ENCODE results near the gene ZNF570. TPM values are rescaled to one million over a fixed set of nuclear protein-coding genes. Genes with fewer than 3 reads are reported as not detected.

Gene ZNF570
- total RNA-seq, 2 donors from 2014 or later = 5.5 to 7.9 TPM

- Mint-ChIP-seq H3K27ac (no peak overlapping the region), H3K4me1 (no peaks in the 10 kb centered on the region), H3K9me3 (peaks cover 77% of the 10 kb centered on the region), H3K27me3 (ENCODE audit: insufficient read depth) (no peaks in the 10 kb centered on the region), H3K36me3 (ENCODE audit: low read depth) (peaks cover 1% of the 10 kb centered on the region), H3K4me3 (no peak overlapping the region)
- WGBS, 2 experiments (ENCODE audit: insufficient coverage in 1 of 2, insufficient read length in 1 of 2) = 56 to 60% methylated on average over 1 to 2 of the region's 3 CpGs
- Histone ChIP-seq H3K9me3 (ENCODE audit: control insufficient read depth, low read length) (peaks cover 54% of the 10 kb centered on the region), H3K27ac (ENCODE audit: low read depth, low read length) (no peak overlapping the region), H3K9ac (ENCODE audit: extremely low read depth, low read length, poor library complexity, severe bottlenecking) (no peak overlapping the region), H3K4me1 (ENCODE audit: control insufficient read depth, insufficient read depth, low read length) (no peaks in the 10 kb centered on the region), H3K36me3 (ENCODE audit: control insufficient read depth, insufficient read depth, low read length) (no peaks in the 10 kb centered on the region), H3K4me3 (ENCODE audit: low read length) (no peak overlapping the region), H3K27me3 (ENCODE audit: control insufficient read depth, insufficient read depth, low read length, poor library complexity, severe bottlenecking) (no peaks in the 10 kb centered on the region)
- DNase-seq = no peak
- TF ChIP-seq CTCF (conservative IDR thresholded peaks at IDR 0.05) = no peak
These were observed 23.1 kb downstream of the ZNF570 start for GRCh38 chr19:37492213-37492612.

GRCh38 chr19:37505958-37506386, 36.8 kb downstream of the ZNF570 start:
- peaks cover 10% of the 10 kb centered on the region for H3K4me1 Mint-ChIP-seq
- no peak overlapping the region for H3K4me3 Mint-ChIP-seq
- H3K27me3 ChIP-seq (ENCODE audit: control insufficient read depth, insufficient read depth, low read length, poor library complexity, severe bottlenecking) = no peaks in the 10 kb centered on the region
- no peak overlapping the region for H3K27ac Mint-ChIP-seq
- no peaks in the 10 kb centered on the region for H3K27me3 Mint-ChIP-seq (ENCODE audit: insufficient read depth)
- peak overlapping the region; percentile 95 for H3K27ac ChIP-seq (ENCODE audit: low read depth, low read length)
- H3K9ac ChIP-seq (ENCODE audit: extremely low read depth, low read length, poor library complexity, severe bottlenecking) = peak overlapping the region; percentile 97
- no peak for DNase-seq
- peaks cover 24% of the 10 kb centered on the region for H3K9me3 Mint-ChIP-seq
- 7 to 14% methylated on average over 7 to 12 of the region's 12 CpGs for WGBS, 2 experiments (ENCODE audit: insufficient coverage in 1 of 2, insufficient read length in 1 of 2)
- peaks cover 14% of the 10 kb centered on the region for H3K4me1 ChIP-seq (ENCODE audit: control insufficient read depth, insufficient read depth, low read length)
- H3K36me3 Mint-ChIP-seq (ENCODE audit: low read depth) = peaks cover 22% of the 10 kb centered on the region
- peaks cover 43% of the 10 kb centered on the region for H3K9me3 ChIP-seq (ENCODE audit: control insufficient read depth, low read length)
- TF ChIP-seq CTCF (conservative IDR thresholded peaks at IDR 0.05) = no peak
- H3K4me3 ChIP-seq (ENCODE audit: low read length) = peak overlapping the region; percentile 98
- H3K36me3 ChIP-seq (ENCODE audit: control insufficient read depth, insufficient read depth, low read length) = peaks cover 17% of the 10 kb centered on the region

GRCh38 chr19:37506387-37507166, 37.4 kb downstream of the ZNF570 start, which contains the start of gene ZNF793:
ZNF793 (plus strand) TSS chr19:37506939; CDS start chr19:37523440, 16,501 bp downstream.
- Histone ChIP-seq H3K9ac (ENCODE audit: extremely low read depth, low read length, poor library complexity, severe bottlenecking) (peak within 1 kb of the TSS; percentile 97), H3K36me3 (ENCODE audit: control insufficient read depth, insufficient read depth, low read length) (peaks cover 23% of the 10 kb centered on the region), H3K9me3 (ENCODE audit: control insufficient read depth, low read length) (peaks cover 38% of the 10 kb centered on the region), H3K27ac (ENCODE audit: low read depth, low read length) (peak within 1 kb of the TSS; percentile 95), H3K27me3 (ENCODE audit: control insufficient read depth, insufficient read depth, low read length, poor library complexity, severe bottlenecking) (no peaks in the 10 kb centered on the region), H3K4me3 (ENCODE audit: low read length) (peak within 1 kb of the TSS; percentile 98), H3K4me1 (ENCODE audit: control insufficient read depth, insufficient read depth, low read length) (peaks cover 14% of the 10 kb centered on the region)
- H3K27ac Mint-ChIP-seq = no peak within 1 kb of the TSS
- WGBS, 2 experiments (ENCODE audit: insufficient coverage in 1 of 2, insufficient read length in 1 of 2) = 1 to 3% methylated on average over 25 to 40 of the region's 40 CpGs
- no peak for TF ChIP-seq CTCF (conservative IDR thresholded peaks at IDR 0.05)
- peaks cover 10% of the 10 kb centered on the region for H3K4me1 Mint-ChIP-seq
- DNase-seq = peak; percentile 94
- peaks cover 26% of the 10 kb centered on the region for H3K36me3 Mint-ChIP-seq (ENCODE audit: low read depth)
- H3K4me3 Mint-ChIP-seq = no peak within 1 kb of the TSS
- H3K27me3 Mint-ChIP-seq (ENCODE audit: insufficient read depth) = no peaks in the 10 kb centered on the region
- H3K9me3 Mint-ChIP-seq = peaks cover 21% of the 10 kb centered on the region

Measured in endodermal cell (in vitro differentiated cells).